Dermis blood vessel endothelial cell (primary cell): ENCODE results near the gene CHAC2. TPM values are rescaled to one million over a fixed set of nuclear protein-coding genes. Genes with fewer than 3 reads are reported as not detected.

Experiments
- total RNA-seq: library from RNA; depleted of rRNA; stranded (reverse); fragments of >200 nt; gene quantifications from 2 replicates; pipeline ENCODE4 v1.2.3, GENCODE V29; 2014

CHAC2 gene
- total RNA-seq, 1 donor from 2014 or later: 14.1 TPM

Other genes starting within 250 kb of the CHAC2 start
- 28.6 and 30.9 TPM in 2 replicates for gene ASB3, start 19.1 kb downstream of the CHAC2 start, total RNA-seq
- 105 and 114 TPM in 2 replicates for gene ERLEC1, start 19.2 kb downstream of the CHAC2 start, total RNA-seq
- 1.6 and 1.9 TPM in 2 replicates for gene GPR75, start 92.2 kb downstream of the CHAC2 start, total RNA-seq
- gene PSME4, start 203.2 kb downstream of the CHAC2 start, total RNA-seq: 30.0 and 71.6 TPM in 2 replicates